ENCODE measurements around the gene DHX9.
A peak's percentile ranks its signal among the peaks of the same experiment; 100 is the strongest.

The DHX9 gene

GRCh38 chr1:182855911-182856310 is 16.8 kb downstream of the DHX9 start:
- peak; percentile 51 for DNase-seq (ENCODE audit: extremely low read depth, low read depth)
- no peak for TF ChIP-seq CTCF (IDR thresholded peaks at IDR 0.05; ENCODE audit: low read depth, low read length)

DNA sequence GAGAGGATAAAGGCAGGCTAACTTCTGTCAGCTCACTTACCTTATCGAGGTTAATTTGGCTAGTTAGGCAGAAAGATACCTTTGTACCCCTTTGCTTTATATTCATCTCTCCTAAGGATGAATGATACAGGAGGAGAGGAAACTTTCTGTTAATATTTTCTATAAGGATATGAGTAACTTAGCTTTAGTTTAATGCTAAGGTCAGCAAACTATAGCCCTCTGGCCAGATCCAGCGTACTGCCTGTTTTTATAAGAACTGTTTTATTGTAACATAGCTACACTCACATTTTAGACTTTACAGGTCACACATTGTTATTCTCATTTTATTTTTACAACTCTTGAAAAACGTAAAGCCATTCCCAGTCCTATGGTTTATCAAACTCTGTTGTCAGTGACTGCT is 18.1 kb downstream of the DHX9 start:
- DNase-seq (ENCODE audit: extremely low read depth, low read depth): no peak
- no peak for TF ChIP-seq CTCF (IDR thresholded peaks at IDR 0.05; ENCODE audit: low read depth, low read length)

GRCh38 chr1:182860658-182861057 is 21.5 kb downstream of the DHX9 start:
- DNase-seq (ENCODE audit: extremely low read depth, low read depth): no peak
- TF ChIP-seq CTCF (IDR thresholded peaks at IDR 0.05; ENCODE audit: low read depth, low read length): no peak

DNA sequence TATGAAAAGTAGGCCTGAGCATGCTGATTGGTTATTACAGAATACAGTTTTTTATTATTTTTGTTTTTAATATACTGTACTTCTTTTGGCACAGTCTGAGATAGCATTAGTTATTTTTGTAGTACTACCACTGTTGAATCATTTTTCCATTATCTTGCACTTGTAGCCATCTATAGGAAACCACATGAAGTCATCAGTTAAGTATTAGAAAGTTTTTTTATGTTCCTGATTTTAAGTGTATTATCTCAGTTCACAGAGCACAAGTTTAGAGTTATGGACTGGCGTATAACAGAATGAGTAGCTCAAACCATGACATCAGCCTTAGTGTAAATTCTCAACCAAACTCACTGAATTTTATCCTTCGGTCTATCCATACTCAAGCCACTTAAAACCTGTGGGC is 22.8 kb downstream of the DHX9 start:
- no peak for DNase-seq (ENCODE audit: extremely low read depth, low read depth)
- no peak for TF ChIP-seq CTCF (IDR thresholded peaks at IDR 0.05; ENCODE audit: low read depth, low read length)

- no peak for TF ChIP-seq CTCF (IDR thresholded peaks at IDR 0.05; ENCODE audit: low read depth, low read length)
- no peak for DNase-seq (ENCODE audit: extremely low read depth, low read depth)
These were observed 23.7 kb downstream of the DHX9 start for GRCh38 chr1:182862827-182863226.

GRCh38 chr1:182863940-182864339 is 24.8 kb downstream of the DHX9 start:
- DNase-seq (ENCODE audit: extremely low read depth, low read depth): no peak
- TF ChIP-seq CTCF (IDR thresholded peaks at IDR 0.05; ENCODE audit: low read depth, low read length): no peak

GRCh38 chr1:182867861-182868260 is 28.7 kb downstream of the DHX9 start:
- DNase-seq (ENCODE audit: extremely low read depth, low read depth): no peak
- no peak for TF ChIP-seq CTCF (IDR thresholded peaks at IDR 0.05; ENCODE audit: low read depth, low read length)

All from AG09319 (cell line).